NCI-H146 treated with DMSO at 0.1 percent for 48 hours (cell line): ENCODE data around the gene MAP3K9.

Experiments
- DNase-seq: peaks from one replicate; lab custom pipeline; 2025; ENCODE audit not compliant: unreplicated experiment; lab: John Stamatoyannopoulos, UW

Gene MAP3K9

DNA sequence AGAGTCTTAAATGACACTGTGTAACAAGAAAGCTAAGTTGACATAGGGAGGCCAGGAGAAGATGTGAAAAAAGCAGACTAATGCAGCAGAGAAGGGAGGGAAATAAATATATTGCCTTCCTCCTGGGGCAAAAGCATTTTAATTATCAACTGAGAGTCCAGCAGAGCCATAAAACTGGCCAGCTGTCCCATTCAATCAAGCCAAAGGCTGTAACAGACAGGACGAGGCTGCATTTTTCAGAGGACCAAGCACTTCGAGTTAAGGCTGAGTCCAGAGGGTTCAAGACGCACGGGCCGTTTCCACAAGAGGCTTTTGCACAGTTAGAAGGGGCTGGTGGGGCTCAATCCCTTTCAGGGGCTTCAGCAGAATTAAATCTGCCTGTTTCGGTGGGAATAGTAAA lies 20.4 kb downstream of the MAP3K9 start:
- DNase-seq, result no peak

DNA sequence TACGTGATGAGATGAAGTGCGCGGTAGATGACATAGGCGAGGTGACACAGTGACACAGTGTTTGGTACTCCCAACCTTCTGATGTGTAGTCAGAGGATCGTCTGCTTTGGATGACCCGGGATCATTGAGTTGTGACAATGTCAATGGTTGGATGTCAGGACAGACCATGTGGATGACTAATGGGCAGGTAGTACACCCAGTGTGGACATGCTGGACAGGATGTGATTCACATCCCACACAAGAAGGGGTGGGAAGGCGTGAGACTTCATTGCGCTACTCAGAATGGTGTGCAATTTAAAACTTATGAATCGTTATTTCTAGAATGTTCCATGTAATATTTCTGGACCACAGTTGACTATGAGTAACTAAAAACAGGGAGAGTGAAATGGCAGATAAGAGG lies 23.8 kb downstream of the MAP3K9 start:
- no peak for DNase-seq

DNA sequence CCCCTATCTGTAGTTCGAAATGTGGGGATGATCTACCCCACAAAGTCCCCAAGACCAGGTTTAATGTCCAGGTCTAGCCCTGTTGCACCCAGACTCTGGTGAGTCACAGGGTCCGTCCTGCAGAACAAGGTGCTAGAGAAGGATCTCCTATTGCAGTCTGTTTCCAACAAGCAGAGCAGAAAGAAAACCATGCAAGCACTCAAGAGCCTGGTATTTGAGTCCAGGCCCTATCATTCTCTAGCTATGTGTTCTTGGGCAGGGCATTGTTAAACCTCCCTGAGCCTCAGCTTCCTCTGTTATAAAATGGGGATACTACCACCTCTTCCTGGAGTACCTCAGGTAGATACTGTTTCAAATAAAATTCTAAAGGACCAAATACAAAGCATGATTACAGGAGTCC lies 24.4 kb downstream of the MAP3K9 start:
- DNase-seq, result no peak

DNA sequence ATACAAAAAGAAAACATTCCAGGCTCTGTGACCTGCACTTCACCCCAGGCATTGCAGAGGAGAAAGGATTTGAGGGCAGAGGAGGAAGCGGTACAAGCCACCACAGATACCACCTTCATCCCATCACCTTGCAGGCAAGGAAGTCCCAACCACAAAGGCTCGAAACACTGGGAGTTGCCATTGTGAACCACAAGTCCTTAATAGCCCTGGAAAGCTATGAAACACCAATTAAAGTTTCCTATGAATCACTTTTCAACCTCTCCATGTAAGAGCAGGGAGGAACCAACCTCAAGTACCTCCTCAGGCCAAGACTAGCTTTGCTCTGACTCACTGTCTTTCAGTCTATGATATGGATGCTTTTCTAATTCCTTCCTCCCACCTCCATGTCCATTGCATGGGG lies 27.0 kb downstream of the MAP3K9 start:
- no peak for DNase-seq

DNA sequence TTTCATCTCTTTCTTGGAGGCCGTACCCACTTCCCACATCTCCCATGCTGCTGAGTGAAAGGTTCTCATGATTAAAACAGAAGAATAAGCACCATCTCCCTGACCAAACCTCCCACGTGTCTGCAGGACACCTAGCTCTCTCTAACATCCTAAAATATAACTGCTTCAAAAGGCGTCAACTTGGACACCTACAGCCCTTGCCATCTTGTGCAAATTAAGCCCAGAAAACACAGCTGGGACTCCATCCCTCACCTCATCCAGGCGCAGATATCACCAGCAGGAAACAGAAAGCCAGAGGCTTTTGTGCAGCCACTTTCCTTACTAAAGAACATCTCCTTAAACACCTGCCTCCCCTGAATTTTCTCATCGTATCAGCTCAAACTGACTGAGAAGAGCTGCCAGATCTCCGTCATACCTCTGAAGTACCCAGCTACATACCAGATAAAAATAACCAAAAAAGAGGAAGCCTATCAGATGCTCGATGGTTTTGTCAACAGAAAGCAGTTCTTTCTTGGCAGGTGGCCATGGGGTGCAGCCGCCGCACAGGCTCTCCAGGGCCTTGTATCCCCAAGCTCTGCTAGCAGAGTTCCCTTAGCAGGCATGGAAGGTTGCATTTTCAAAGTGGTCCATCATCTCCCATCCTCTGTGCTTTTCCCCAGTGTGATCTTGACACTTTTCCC lies 28.8 kb downstream of the MAP3K9 start:
- no peak for DNase-seq

DNA sequence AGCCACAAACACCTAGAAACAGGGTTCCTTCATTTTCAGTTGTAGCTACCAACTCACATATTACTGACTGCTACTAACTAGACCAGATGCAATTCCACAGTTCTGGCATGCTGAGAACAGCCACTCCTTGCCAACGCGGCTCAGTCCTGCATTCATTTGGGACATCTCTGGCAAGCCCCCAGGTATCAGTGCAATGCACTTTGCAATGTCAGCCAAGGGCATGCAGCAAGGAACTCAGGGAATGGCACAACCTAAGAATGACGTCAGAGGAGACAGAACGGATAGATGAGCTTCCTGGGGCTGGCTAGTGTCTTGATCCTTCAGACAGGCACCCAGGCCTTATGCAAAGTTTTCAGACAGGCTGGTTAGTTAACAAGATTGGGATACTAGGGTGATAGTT lies 29.6 kb downstream of the MAP3K9 start:
- no peak for DNase-seq

DNA sequence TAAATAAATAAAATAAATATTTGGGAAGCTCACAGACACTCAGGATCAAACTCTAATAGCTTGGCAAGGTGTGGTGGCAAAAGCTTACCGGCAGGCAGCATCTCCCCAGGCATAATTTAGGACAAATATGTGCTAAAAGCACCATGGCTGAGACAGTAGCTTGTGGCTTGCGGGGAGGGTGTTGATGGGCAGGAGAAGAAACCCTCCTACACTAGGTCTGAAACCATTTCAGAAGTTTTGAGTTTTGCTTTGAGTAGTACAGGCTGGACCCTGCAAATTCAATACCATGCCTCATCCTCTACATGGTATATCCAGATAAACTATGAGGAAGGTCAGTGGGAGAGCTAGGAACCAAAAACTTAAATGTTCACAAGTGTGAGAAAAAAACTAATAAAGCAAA lies 33.1 kb downstream of the MAP3K9 start:
- no peak for DNase-seq

DNA sequence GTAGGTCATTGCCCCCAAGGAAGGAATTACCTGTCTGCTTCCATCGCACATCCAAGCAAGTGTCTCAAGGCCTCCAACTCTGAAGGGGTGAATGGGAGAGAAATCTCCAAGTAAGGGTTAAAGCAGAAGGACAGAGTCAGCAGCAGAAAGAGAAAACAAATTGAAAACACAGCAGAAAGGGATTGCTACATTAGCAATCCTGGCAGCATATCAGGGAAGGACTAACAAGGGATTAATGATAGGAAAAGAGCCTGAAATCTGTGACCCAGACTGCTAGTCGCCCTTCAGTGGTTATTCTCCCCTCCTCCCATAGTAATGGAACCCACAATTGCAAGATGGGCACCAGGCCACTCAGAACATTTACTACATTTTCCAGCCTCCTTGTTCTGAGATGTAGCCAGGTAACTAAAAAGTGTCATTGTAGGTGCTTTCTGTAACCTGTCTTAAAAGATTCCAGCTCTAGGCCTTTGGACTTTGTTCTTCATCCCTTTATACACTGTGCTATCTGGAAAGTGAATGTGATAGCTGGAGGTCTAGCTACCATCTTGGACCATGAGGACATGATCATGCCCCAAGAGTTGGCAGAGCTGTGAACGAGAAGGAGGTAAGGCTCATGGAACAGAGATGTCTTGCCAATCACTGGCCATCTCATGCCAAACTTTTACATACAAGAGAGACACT lies 36.0 kb downstream of the MAP3K9 start:
- DNase-seq, result no peak

DNA sequence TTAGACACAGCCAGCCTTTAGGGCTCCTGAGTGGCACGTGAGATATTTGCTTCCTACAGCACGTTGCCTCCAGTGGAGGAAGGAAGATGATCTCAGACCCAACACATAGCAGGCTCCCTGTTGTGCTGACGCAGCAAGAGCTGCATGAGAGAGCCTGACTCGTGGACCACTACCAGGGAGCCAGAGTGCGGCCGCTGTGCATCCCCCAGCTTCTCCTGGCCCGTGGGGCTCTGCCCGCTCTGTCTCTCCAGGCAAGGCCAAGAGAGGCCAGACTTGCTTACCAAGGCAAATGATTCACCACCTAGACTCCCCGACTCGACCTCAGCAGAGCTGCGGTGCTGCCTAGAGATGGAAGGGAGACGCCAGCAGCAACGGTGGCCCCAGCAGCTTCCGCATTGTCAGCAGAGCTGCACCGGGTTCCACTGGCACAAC lies 37.5 kb downstream of the MAP3K9 start:
- no peak for DNase-seq

DNA sequence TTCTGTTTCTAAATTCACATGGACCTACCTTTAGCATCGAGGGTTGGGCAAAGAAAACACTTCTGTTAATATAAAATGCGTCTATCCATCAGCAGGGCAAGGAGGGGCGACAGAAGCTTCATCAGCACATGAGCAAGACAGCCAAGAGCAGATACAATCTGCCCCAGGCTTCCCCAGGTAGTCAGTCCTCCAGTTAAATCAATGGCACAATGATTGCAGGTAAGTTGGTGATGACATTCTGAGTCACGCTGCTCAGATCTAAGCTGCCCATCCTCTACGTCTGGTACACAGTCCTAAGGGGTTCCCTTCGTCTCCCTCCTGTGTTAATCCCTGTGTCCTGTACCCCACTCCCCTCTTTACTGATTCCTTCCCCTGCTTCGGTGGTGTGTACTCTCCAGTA lies 38.8 kb downstream of the MAP3K9 start:
- no peak for DNase-seq

DNA sequence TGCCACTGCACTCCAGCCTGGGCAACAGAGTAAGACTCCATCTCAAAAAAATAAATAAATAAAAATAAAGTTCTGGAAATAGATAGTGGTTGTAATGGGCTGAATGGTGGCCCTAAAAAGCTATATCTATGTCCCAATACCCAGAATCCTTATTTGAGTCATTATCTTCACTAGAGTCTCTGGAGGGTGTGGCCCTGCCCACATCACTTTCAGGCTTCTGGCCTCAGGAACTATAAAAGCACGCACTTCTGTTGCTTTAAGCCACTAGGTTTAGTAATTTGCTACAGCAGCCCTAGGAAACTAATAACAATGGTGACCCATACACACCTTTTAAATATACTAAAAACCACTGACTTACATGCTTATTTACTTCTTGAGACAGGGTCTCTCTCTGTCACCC lies 49.9 kb downstream of the MAP3K9 start:
- DNase-seq, result no peak

DNA sequence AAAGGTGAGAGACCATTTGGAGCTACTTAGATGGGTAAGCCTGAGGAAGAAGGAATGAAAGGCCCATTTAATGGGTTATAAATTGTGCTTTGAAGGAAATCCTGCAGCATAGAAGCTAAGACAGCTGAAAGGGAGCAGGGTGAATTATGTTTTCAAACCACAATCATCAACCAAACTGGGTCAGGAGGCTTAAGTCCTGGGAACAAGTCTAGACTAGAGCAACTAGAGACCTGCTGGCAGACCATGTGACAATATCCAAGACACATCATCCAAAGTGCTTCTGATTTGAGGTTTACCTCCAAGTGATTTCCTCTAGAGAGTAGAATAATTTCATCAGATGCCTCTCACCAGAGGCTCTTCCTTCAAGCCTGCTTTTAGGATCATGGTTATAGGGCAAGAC lies 53.7 kb downstream of the MAP3K9 start:
- no peak for DNase-seq

DNA sequence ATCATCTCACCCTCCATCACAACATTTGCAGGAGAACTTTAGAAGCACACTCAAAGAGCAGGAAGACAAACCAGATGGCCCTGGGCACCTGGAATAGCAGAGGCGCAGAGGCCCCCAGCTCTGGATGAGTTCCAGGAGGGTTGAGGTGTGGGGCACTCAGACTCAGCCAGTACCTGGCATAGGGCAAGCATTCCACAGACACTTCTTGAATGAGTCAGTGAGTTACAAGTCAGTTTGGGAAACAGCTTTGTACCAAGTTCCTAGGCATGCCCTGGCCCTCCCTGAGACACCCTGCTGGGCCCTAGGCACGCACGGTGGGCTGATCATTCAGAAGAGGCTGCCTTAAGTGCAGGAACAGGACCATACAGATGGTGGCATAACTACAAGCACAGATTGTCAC lies 54.3 kb downstream of the MAP3K9 start:
- no peak for DNase-seq

DNA sequence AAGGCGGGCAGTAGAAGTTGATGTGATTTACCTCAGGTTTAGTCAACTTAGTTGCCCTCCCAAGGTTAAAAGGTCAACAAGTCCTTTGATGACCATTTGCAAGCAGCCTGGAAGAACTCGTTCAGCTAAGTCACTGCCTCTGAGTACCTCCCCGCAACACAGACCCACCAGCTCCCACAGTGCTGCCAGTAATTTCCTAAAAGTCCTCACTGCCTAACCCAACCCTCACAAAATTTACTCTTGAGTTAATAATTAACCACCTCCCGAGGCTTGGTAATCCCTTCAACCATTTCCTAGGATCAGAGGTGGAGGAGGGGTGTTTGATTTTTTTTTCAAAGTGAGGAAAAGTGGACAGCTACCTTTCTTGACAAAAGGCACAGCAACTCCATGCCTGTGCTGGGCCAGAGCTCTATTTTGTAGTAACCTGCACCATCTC lies 55.8 kb downstream of the MAP3K9 start:
- no peak for DNase-seq

DNA sequence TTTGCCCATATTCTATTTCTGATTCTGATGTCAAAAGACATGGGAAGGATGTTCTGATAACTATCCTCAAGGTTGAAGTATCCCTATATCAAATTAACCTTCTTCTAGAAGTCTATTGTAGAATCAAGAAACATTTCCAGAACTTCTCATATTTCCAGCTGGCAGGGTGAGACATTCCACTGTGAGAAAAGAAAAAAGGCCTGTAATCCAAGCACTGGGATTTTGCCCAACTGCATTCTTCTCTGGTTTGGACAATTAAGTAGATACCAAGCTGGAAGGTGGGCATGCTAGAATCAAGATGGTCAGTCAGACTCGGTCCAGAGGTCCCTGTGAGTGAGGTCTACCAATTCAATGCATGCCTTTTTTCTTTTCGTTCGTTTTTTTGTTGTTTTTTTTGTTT lies 60.9 kb downstream of the MAP3K9 start:
- DNase-seq, result no peak

DNA sequence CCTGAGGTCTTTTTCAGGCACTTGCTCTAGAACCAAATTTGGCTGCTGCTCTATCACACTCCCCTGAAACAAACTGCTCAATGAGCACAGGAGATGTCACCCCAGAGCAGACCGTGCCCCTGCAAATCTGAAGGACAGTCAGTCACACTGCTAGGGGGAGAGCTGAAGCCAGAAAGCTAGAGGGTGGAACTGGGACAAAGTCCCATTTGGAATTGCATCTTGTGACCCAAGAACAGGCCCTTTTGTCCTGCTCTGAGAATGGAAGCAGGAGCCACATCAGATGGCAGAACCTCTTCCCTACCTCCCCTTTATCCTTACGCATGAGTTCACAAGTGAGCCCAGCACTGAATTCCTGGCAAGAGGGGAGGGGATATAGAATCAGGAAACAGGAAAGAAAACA lies 64.7 kb downstream of the MAP3K9 start:
- DNase-seq, result no peak

DNA sequence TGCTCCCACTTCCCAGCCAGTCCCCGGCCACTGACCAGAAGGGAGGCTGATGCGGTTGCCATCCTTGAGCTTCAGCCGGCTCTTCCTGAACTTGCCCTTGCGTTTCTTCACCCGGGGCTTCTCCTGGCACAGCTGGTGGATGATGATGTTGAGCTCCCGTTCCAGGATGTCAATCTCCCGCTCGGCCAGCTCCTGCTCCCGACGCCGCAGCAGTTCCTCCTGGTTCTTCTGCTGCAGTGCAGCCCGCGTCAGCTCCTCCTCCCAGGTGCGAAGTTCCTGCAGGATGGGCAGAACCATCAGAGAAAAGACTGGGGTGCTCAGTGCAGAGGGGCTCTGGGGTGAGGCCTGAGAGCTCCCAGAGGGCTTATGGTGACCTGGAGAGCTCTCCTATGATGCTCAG lies 67.0 kb downstream of the MAP3K9 start:
- DNase-seq, result no peak

DNA sequence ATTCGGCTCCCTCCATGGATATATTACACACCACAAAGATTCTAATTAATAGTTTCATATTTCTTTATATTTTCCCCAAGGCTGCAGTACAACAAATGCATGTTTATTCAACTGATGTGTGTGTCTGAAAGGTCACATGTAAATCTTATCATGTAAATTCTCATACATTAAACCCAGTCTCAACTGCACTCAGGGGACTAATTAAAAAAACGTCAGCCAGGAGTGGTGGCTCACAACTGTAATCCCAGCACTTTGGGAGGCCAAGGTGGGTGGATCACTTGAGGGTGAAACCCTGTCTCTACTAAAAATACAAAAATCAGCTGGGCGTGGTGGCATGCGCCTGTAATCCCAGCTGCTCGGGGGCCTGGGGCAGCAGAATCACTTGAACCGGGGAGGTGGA lies 67.8 kb downstream of the MAP3K9 start:
- DNase-seq, result no peak

DNA sequence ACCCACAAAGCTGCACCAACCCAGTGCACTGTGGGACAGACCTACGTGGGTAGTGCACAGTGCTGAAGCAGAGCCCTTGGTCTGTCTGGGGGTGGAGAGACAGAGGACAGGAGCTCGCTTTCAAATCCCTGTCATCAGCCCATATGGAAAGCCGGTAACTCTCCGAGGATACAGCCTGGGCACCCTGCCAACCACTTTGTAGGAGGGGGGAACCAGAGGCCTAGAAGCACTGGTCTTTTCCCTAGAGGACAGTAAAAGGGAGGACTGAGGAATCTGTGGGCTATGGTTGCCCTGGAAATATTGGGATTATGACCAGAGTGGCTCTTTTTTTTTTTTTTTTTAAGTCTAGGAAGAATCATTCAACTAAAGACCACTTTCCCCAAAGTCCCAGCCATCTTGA lies 74.3 kb downstream of the MAP3K9 start:
- no peak for DNase-seq

DNA sequence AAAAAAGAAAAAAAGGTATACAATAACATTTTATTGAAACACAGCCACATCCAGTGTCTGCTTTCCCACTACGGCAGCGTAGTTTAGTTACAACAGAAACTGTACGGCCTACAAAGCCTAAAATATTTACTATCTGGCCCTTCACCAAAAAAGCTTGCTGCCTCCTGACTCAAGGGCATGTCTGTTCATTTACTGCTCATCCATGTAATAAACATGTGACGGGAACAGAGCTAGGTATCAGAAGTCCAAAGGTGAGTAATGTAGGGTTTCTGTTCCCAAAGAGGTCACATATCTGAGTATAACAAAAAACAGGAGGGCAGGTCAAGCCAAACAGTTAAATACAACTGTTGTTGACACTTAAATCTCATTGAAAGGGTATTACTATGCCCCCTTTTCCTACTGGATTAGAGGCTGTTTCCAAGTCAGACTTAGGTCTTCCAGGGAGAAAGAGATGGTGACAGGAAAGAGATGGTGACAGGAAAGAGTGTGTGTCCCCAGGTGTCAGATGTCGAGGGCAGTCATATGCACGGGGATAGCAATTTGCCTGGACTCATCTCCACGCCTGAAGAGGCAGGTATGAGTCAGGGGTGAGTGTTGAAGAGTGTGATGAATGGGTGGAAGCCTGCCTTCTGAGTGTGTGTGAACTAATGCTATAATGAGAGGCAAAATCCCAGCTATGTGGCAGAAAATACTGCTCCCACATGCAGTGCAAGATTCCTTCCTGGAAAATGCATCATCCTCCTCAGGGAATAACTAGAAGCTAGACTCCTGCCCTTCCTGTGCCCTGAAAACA lies 77.7 kb downstream of the MAP3K9 start:
- no peak for DNase-seq

DNA sequence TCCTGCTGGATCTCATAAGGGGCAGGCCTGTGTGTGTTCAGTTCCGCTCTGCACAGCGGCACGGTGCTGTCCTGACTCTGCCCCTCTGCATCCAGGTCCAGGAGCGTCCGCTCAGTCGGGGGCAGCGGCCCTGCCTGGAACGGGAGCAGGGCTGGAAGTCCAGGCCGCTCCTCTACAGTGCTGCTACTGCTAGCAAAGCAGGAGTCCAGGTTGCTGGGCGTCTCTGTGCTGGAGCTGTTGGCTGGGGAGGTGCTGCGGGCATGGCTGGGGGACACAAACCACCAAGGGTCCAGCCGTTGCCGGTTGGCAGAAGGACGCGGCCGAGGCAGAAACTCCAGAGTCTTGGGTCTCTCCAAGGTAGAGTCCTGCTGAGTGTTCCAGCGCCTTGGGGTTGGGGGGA lies 78.9 kb downstream of the MAP3K9 start:
- DNase-seq, result no peak
